HepG2 (cell line): ENCODE measurements around the gene PPP2R5D. TPM values are rescaled to one million over a fixed set of nuclear protein-coding genes. Genes with fewer than 3 reads are reported as not detected.
"Not testable (repeated sequence)": the region's sequence is repeated elsewhere in the genome, so short reads cannot be mapped to it uniquely, and the experiment has no call there.

Experiments used
- ATAC-seq: fragments of 200-7000 bp; cut with Tn5 transposase; 3 replicates; pipeline ENCODE4 v1.9.1; 2020; ENCODE audit warnings: mild to moderate bottlenecking, moderate library complexity
- BruUV-seq: library from RNA; stranded (reverse); fragments of 400-500 nt; replicated peaks from 2 replicates; lab custom pipeline; 2021; lab: Mats Ljungman, UMichigan
- CTCF ChIA-PET: fragments of 300-600 bp; formaldehyde crosslinking; extraction: SDS; loops from one replicate; lab custom pipeline; 2021; ENCODE audit warnings: low total read pairs, inconsistent platforms, low intra/inter-chr PET ratio; lab: Yijun Ruan, JAX
- POLR2A ChIA-PET: fragments of 350-600 bp; sonication (Branson Sonifier 250); formaldehyde crosslinking; loops from one replicate; lab custom pipeline; 2020; ENCODE audit warnings: antibody characterized with exemption, inconsistent platforms; lab: Yijun Ruan, JAX
- DNase-seq: peaks from one replicate; pipeline ENCODE4 v3.0.0-alpha.2; 2015; ENCODE audit warnings: low spot score
- FAIRE-seq: peaks from 3 replicates; lab custom pipeline; 2011; peaks lifted over from hg19 to GRCh38; lab: Jason Lieb, UNC
- H2AFZ ChIP-seq: one replicate; pipeline ENCODE4 v1.6.1; 2011; ENCODE audit warnings: low read length, inconsistent platforms
- H3K27ac ChIP-seq: fragments of 300-600 bp; 3 replicates; pipeline ENCODE4 v1.8.0; 2011; ENCODE audit warnings: mixed run types, mild to moderate bottlenecking, mixed read lengths, low read length, inconsistent platforms; ENCODE audit not compliant: insufficient read depth; ENCODE audit errors: extremely low read length
- H3K27me3 ChIP-seq, 2 experiments: fragments of 200-600 bp in 1 of 2; 2 replicates in 1 of 2; 3 replicates in 1 of 2; pipeline versions ENCODE4 v1.6.0 to v1.8.0; 2011; ENCODE audit warnings: low read length in 2 of 2, mild to moderate bottlenecking in 2 of 2, moderate library complexity in 2 of 2, inconsistent platforms in 1 of 2; ENCODE audit not compliant: insufficient read depth in 2 of 2, control insufficient read depth in 1 of 2
- H3K36me3 ChIP-seq, 2 experiments: fragments of 200-600 bp in 1 of 2; replicated peaks in 1 of 2; 2 replicates in 1 of 2; 3 replicates in 1 of 2; pipeline versions ENCODE4 v1.5.1 to v1.8.0; 2011; ENCODE audit warnings: low read length in 2 of 2, inconsistent platforms in 1 of 2; ENCODE audit not compliant: insufficient read depth in 2 of 2, control insufficient read depth in 1 of 2
- H3K4me1 ChIP-seq: 2 replicates; pipeline ENCODE4 v1.5.1; 2012; ENCODE audit warnings: low read length, inconsistent platforms; ENCODE audit not compliant: insufficient read depth
- H3K4me2 ChIP-seq: 2 replicates; pipeline ENCODE4 v1.6.0; 2011; ENCODE audit warnings: low read depth, low read length, inconsistent platforms
- H3K4me3 ChIP-seq, 3 experiments: fragments of 200-600 bp in 1 of 3; sonication (generic), shearing (Covaris generic) in 1 of 3; replicated peaks in 1 of 3; 2 replicates each; pipeline ENCODE4 v1.5.1; 2011 to 2016; ENCODE audit warnings: low read length in 3 of 3, inconsistent platforms in 2 of 3, low read depth in 2 of 3, mild to moderate bottlenecking in 2 of 3, control low read depth in 1 of 3, mixed read lengths in 1 of 3; ENCODE audit not compliant: insufficient read depth in 1 of 3
- H3K79me2 ChIP-seq: one replicate; pipeline ENCODE4 v1.6.1; 2011; ENCODE audit warnings: low read length, inconsistent platforms; ENCODE audit not compliant: insufficient read depth
- H3K9ac ChIP-seq: 2 replicates; pipeline ENCODE4 v1.6.0; 2011; ENCODE audit warnings: mild to moderate bottlenecking, low read depth, low read length, inconsistent platforms; ENCODE audit not compliant: insufficient read depth
- H3K9me3 ChIP-seq: 2 replicates; pipeline ENCODE4 v1.5.1; 2012; ENCODE audit warnings: mild to moderate bottlenecking, low read length
- H4K20me1 ChIP-seq: 2 replicates; pipeline ENCODE4 v1.6.0; 2011; ENCODE audit warnings: inconsistent platforms, mild to moderate bottlenecking, low read length, moderate library complexity; ENCODE audit not compliant: insufficient read depth
- ARID3A ChIP-seq: IDR thresholded peaks from 2 replicates; pipeline ENCODE4 v1.6.1; 2012; ENCODE audit warnings: low read depth, low read length, improper control_type of control experiment
- CEBPG ChIP-seq: IDR thresholded peaks from 2 replicates; pipeline ENCODE4 v1.6.1; 2016
- CENPBD1 ChIP-seq: sonication (generic); formaldehyde crosslinking; IDR thresholded peaks from 2 replicates; pipeline ENCODE4 v1.8.0; 2022; ENCODE audit warnings: missing genetic modification reagents, low read depth, mild to moderate bottlenecking, borderline replicate concordance
- GPBP1L1 ChIP-seq: sonication (generic); formaldehyde crosslinking; IDR thresholded peaks from 2 replicates; pipeline ENCODE4 v1.5.0; 2020; ENCODE audit warnings: mild to moderate bottlenecking, missing genetic modification reagents
- HNRNPUL1 ChIP-seq: fragments of 200-400 bp; formaldehyde crosslinking; IDR thresholded peaks from 2 replicates; pipeline ENCODE4 v1.6.1; 2017; ENCODE audit warnings: low read depth, mild to moderate bottlenecking, low read length, moderate library complexity
- STAG1 ChIP-seq: sonication (generic); formaldehyde crosslinking; IDR thresholded peaks from 2 replicates; pipeline ENCODE4 v1.4.0; 2020; ENCODE audit warnings: missing genetic modification reagents
- ZNF747 ChIP-seq: sonication (generic); formaldehyde crosslinking; IDR thresholded peaks from 2 replicates; pipeline ENCODE4 v1.8.1; 2023; ENCODE audit warnings: missing genetic modification reagents, mild to moderate bottlenecking, borderline replicate concordance
- WGBS: methylation state at CpG from one replicate; pipeline ENCODE4 v1.1.6; 2017; ENCODE audit warnings: low lambda C conversion rate; 5-methylcytosine and 5-hydroxymethylcytosine counted together
- in situ Hi-C: cut with HindIII; loops from 2 replicates; pipeline ENCODE4 v1.10.0; 2017; ENCODE audit warnings: low pct_unique_long_range_greater_than_20kb; ENCODE audit not compliant: extremely low pct_ligation_motif_present
- intact Hi-C: fragments of 100-400 bp; cut with micrococcal nuclease; formaldehyde crosslinking; loops from one replicate; pipeline ENCODE4 v1.10.0; 2022; ENCODE audit not compliant: unreplicated experiment
- polyA plus RNA-seq, 8 experiments: library from polyadenylated mRNA; depleted of rRNA in 3 of 8; stranded (reverse) in 7 of 8; unstranded in 1 of 8; fragments of >200 nt; fragmentation: Illumina TruSeq in 4 of 8; extraction: Trizol in 4 of 8; gene quantifications; 2 replicates each; pipeline versions ENCODE4 v1.2.1 to v1.2.3, GENCODE V29; 2011 to 2016; ENCODE audit warnings: low read depth in 4 of 8, missing spikeins in 1 of 8, mixed read lengths in 1 of 8; ENCODE audit not compliant: insufficient read depth in 1 of 8
- total RNA-seq, 5 experiments: library from RNA; depleted of rRNA; stranded (reverse); fragments of >200 nt; fragmentation: Illumina TruSeq; extraction: Trizol; gene quantifications; 2 replicates each; pipeline ENCODE4 v1.2.3, GENCODE V29; 2016; ENCODE audit warnings: low read depth in 1 of 5

PPP2R5D gene
- total and polyA plus RNA-seq, 2 of the 13 experiments (the other 11 are each of a cell fraction or from before 2014, with no cell fraction given), result 53.7 to 60.4 TPM

DNA sequence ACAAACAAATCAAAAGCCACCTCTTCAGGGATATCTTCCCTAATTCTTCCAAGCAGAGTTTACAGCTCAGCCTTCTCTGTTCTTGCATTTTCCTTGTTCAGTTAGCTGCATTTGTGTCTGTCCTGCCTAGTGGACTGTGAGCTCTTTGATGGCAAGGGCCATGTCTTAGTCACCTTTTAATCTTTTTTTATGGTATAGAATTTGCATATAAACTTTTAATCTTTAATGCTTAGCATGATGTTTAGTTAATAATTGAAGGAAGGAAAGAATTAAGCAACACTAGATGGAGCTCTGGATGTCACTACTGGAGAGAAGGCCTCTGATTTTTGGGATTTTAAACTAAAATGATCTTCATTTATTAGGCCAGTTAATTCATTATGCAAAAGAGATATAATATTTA is 12.1 kb downstream of the PPP2R5D start (continued):
- TF ChIP-seq GPBP1L1 (CRISPR knock-in tag) (no peak), CENPBD1 (no peak), ARID3A (0 out of 2 replicates have a peak, but pooled peaks have one; percentile 7), CEBPG (CRISPR knock-in tag) (peak; percentile 55), STAG1 (CRISPR knock-in tag) (0 out of 2 replicates have a peak, but pooled peaks have one; percentile 5), ZNF747 (CRISPR knock-in tag) (no peak), HNRNPUL1 (peak; percentile 81)

DNA sequence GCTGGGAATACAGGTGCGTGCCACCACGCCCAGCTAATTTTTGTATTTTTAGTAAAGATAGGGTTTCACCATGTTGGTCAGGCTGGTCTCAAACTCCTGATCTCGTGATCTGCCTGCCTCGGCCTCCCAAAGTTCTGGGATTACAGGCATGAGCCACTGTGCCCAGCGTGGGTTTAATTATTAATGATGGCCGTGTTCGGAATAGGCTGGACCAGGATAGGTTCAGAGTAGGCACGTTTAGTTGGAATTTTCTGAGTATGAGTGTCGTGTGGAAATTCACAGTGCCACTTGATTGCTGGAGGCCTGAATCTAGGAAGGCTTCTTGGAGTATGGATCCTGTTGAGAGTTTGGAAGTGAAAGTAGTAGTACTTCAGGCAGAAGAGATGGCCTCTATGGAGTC is 13.8 kb downstream of the PPP2R5D start:
- POLR2A ChIA-PET, result interaction anchor here (1.3 kb wide), 1 partner anchor 14 kb away, joined by 3 read pairs; the partner anchor contains the start of gene PPP2R5D
- H4K20me1 ChIP-seq, intact Hi-C loops, DNase-seq, H3K4me2 ChIP-seq, FAIRE-seq, H3K4me3 ChIP-seq, H3K9me3 ChIP-seq, H3K9ac ChIP-seq, ATAC-seq, CTCF ChIA-PET, BruUV-seq, H3K4me1 ChIP-seq, H2AFZ ChIP-seq, H3K27me3 ChIP-seq, H3K79me2 ChIP-seq, H3K27ac ChIP-seq, in situ Hi-C loops: not testable (repeated sequence)
- WGBS, result 92% methylated on average over 9 of the region's 9 CpGs
- peaks cover 8 to 22% of the 10 kb centered on the region in 2 experiments; a peak in 4 of 5 replicates for H3K36me3 ChIP-seq
